ENCODE data around the gene OR8G5. TPM values are rescaled to one million over a fixed set of nuclear protein-coding genes. Genes with fewer than 3 reads are reported as not detected.

Gene OR8G5
- total RNA-seq, 2 donors from 2014 or later, result not detected

GRCh38 chr11:124313849-124314248 lies 57.7 kb downstream of the OR8G5 start, which contains the start of gene OR8D1:
OR8D1 (minus strand) TSS chr11:124313949; CDS start chr11:124310766, 3,183 bp downstream.
- H3K4me1 ChIP-seq (ENCODE audit: control insufficient read depth in 1 of 2, low read depth in 2 of 2), result no peaks in the 10 kb centered on the region
- no peak for ATAC-seq (ENCODE audit: insufficient number of reproducible peaks, low FRiP score, low read depth)
- H3K27ac ChIP-seq, result no peak within 1 kb of the TSS
- no peak for DNase-seq (ENCODE audit: low spot score)
- H3K4me3 ChIP-seq, result no peak within 1 kb of the TSS
- no peaks in the 10 kb centered on the region for H3K36me3 ChIP-seq
- H3K9me3 ChIP-seq, result no peaks in the 10 kb centered on the region
- no peaks in the 10 kb centered on the region for H3K27me3 ChIP-seq (replicated peaks; ENCODE audit: insufficient read depth)
- no peak for TF ChIP-seq CTCF (IDR thresholded peaks at IDR 0.05)

GRCh38 chr11:124315052-124315451 lies 58.9 kb downstream of the OR8G5 start:
- H3K4me3 ChIP-seq, result no peak overlapping the region

More at GRCh38 chr11:124315052-124315451, 58.9 kb downstream of the OR8G5 start:
- ATAC-seq (ENCODE audit: insufficient number of reproducible peaks, low FRiP score, low read depth), result no peak
- H3K9me3 ChIP-seq, result no peaks in the 10 kb centered on the region
- H3K27me3 ChIP-seq (replicated peaks; ENCODE audit: insufficient read depth), result no peaks in the 10 kb centered on the region
- H3K4me1 ChIP-seq (ENCODE audit: control insufficient read depth in 1 of 2, low read depth in 2 of 2), result no peaks in the 10 kb centered on the region
- TF ChIP-seq CTCF (IDR thresholded peaks at IDR 0.05), result no peak
- H3K36me3 ChIP-seq, result no peaks in the 10 kb centered on the region
- no peak overlapping the region for H3K27ac ChIP-seq
- no peak for DNase-seq (ENCODE audit: low spot score)

Other genes with a start within 250 kb of the OR8G5 start
- gene OR10G4, start 243.4 kb upstream of the OR8G5 start, total RNA-seq, result not detected
- not detected for gene OR10G9, start 233.4 kb upstream of the OR8G5 start, total RNA-seq
- not detected for gene OR10G8, start 229.6 kb upstream of the OR8G5 start, total RNA-seq
- gene OR10G7, start 215.1 kb upstream of the OR8G5 start, total RNA-seq, result not detected
- 10 to 100 TPM; 32.8 to 44.4 TPM for gene VWA5A, start 140.9 kb upstream of the OR8G5 start, total RNA-seq
- not detected for gene OR10D3, start 73.0 kb upstream of the OR8G5 start, total RNA-seq
- gene OR8G1, start 15.3 kb upstream of the OR8G5 start, total RNA-seq, result not detected
- not detected for gene OR8D1, start 57.6 kb downstream of the OR8G5 start, total RNA-seq
- gene OR8D2, start 63.8 kb downstream of the OR8G5 start, total RNA-seq, result not detected
- not detected for gene OR8B2, start 128.1 kb downstream of the OR8G5 start, total RNA-seq
- not detected for gene OR8B3, start 142.6 kb downstream of the OR8G5 start, total RNA-seq
- not detected for gene OR8B4, start 168.5 kb downstream of the OR8G5 start, total RNA-seq
- not detected for gene OR8B8, start 189.3 kb downstream of the OR8G5 start, total RNA-seq